GM21515 (cell line): ENCODE results near the gene SAFB2.

Experiments
- ATAC-seq: cut with Tn5 transposase; IDR thresholded peaks from one replicate; pipeline ENCODE4 v1.9.1; 2021; ENCODE audit not compliant: unreplicated experiment

The SAFB2 gene

GRCh38 chr19:5547881-5548280, 74.7 kb downstream of the SAFB2 start:
- no peak for ATAC-seq

- ATAC-seq, result no peak
These were observed 76.6 kb downstream of the SAFB2 start for GRCh38 chr19:5545984-5546383.

- no peak for ATAC-seq
These were observed 77.5 kb downstream of the SAFB2 start for GRCh38 chr19:5545051-5545450.

GRCh38 chr19:5542665-5543064, 79.9 kb downstream of the SAFB2 start:
- ATAC-seq, result no peak

- no peak for ATAC-seq
These were observed 81.1 kb downstream of the SAFB2 start for GRCh38 chr19:5541456-5541855.

GRCh38 chr19:5540208-5540607, 82.4 kb downstream of the SAFB2 start:
- ATAC-seq, result no peak

- ATAC-seq, result no peak
These were observed 84.7 kb downstream of the SAFB2 start for GRCh38 chr19:5537870-5538269.
